HG03066 (cell line): ENCODE data around the gene KIRREL1.

ENCODE experiments used
- ATAC-seq: cut with Tn5 transposase; IDR thresholded peaks from one replicate; pipeline ENCODE4 v1.9.1; 2021; ENCODE audit warnings: low read depth; ENCODE audit not compliant: unreplicated experiment

KIRREL1 gene

GRCh38 chr1:158003406-158003800 is 10.0 kb downstream of the KIRREL1 start:
- no peak for ATAC-seq

- ATAC-seq: no peak
Measured at GRCh38 chr1:158005224-158005623, 11.8 kb downstream of the KIRREL1 start.

- ATAC-seq: no peak
Measured at GRCh38 chr1:158007180-158007579, 13.7 kb downstream of the KIRREL1 start.

GRCh38 chr1:158007667-158008386 is 14.4 kb downstream of the KIRREL1 start:
- no peak for ATAC-seq

GRCh38 chr1:158008630-158009029 is 15.2 kb downstream of the KIRREL1 start:
- no peak for ATAC-seq

GRCh38 chr1:158011714-158012113 is 18.3 kb downstream of the KIRREL1 start:
- no peak for ATAC-seq

- no peak for ATAC-seq
Measured at GRCh38 chr1:158013840-158014730, 20.6 kb downstream of the KIRREL1 start.

- no peak for ATAC-seq
Measured at GRCh38 chr1:158014731-158015320, 21.4 kb downstream of the KIRREL1 start.

GRCh38 chr1:158016651-158017335 is 23.3 kb downstream of the KIRREL1 start:
- ATAC-seq: no peak

GRCh38 chr1:158017800-158018595 is 24.6 kb downstream of the KIRREL1 start:
- no peak for ATAC-seq

- no peak for ATAC-seq
Measured at GRCh38 chr1:158019171-158019868, 25.9 kb downstream of the KIRREL1 start.

- no peak for ATAC-seq
Measured at GRCh38 chr1:158020259-158020885, 26.9 kb downstream of the KIRREL1 start.

- no peak for ATAC-seq
Measured at GRCh38 chr1:158020886-158021620, 27.6 kb downstream of the KIRREL1 start.

- no peak for ATAC-seq
Measured at GRCh38 chr1:158021721-158022120, 28.3 kb downstream of the KIRREL1 start.

GRCh38 chr1:158022554-158023312 is 29.3 kb downstream of the KIRREL1 start:
- ATAC-seq: no peak

- ATAC-seq: no peak
Measured at GRCh38 chr1:158024737-158025136, 31.3 kb downstream of the KIRREL1 start.

GRCh38 chr1:158025576-158026230 is 32.3 kb downstream of the KIRREL1 start:
- ATAC-seq: no peak
